HUES64 (cell line): ENCODE data around the gene PPP1R14C.

Experiments
- H3K27ac ChIP-seq: 2 replicates; pipeline ENCODE4 v1.7.0; 2013; ENCODE audit warnings: low read depth, low read length, inconsistent platforms
- H3K27me3 ChIP-seq: 2 replicates; pipeline ENCODE4 v1.6.1; 2013; ENCODE audit warnings: mild to moderate bottlenecking, low read length; ENCODE audit not compliant: insufficient read depth
- H3K36me3 ChIP-seq: 2 replicates; pipeline ENCODE4 v1.6.1; 2013; ENCODE audit warnings: mild to moderate bottlenecking, low read length; ENCODE audit not compliant: insufficient read depth
- H3K4me1 ChIP-seq: 2 replicates; pipeline ENCODE4 v1.6.1; 2013; ENCODE audit warnings: mild to moderate bottlenecking, low read length, moderate library complexity; ENCODE audit not compliant: insufficient read depth
- H3K4me3 ChIP-seq: 2 replicates; pipeline ENCODE4 v1.5.1; 2013; ENCODE audit warnings: mild to moderate bottlenecking, low read length, moderate library complexity
- H3K9ac ChIP-seq: 2 replicates; pipeline ENCODE4 v1.6.1; 2013; ENCODE audit warnings: mild to moderate bottlenecking, low read depth, low read length
- H3K9me3 ChIP-seq: 2 replicates; pipeline ENCODE4 v1.6.1; 2013; ENCODE audit warnings: low read depth, low read length; ENCODE audit not compliant: insufficient read depth
- WGBS: fragments of 150-250, 120-280 bp; methylation state at CpG from one replicate; pipeline ENCODE4 v1.1.7; 2013; ENCODE audit warnings: missing lambda C conversion rate; 5-methylcytosine and 5-hydroxymethylcytosine counted together

PPP1R14C gene

DNA sequence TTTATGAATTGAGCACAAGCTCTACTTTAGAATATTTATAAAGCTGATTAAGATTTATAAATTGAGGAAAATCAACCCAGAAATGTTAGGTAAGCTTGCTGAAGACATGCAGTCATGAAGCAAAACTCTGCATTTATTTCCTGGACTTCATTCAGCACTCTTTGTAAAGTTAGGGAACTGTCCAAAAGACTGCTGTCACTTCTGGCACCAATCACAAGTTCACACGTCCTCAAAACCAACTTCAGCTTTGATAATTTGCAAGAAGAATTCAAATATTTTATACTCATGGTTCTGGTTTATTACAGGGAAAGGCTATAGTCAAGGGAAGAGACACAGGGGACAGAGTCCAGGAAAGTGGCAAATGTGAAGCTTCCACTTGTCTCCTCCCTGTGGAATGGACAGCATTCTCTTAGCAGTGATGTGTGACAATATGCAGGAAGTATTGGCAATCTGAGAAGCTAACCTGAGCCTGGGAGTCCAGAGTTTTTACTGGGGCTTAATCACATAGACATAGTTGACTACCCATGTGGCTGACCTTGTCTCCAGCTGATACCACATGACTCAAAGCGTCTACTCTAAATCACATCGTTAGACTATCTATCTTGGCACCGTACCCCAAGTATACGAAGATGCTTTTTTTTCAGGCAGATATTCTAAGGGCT is 85.4 kb downstream of the PPP1R14C start:
- Histone ChIP-seq H3K4me3 (no peak overlapping the region), H3K27me3 (peaks cover 46% of the 10 kb centered on the region), H3K9me3 (no peaks in the 10 kb centered on the region; the same call in 1 of the 2 replicates), H3K36me3 (no peaks in the 10 kb centered on the region), H3K27ac (no peak overlapping the region), H3K4me1 (peaks cover 37% of the 10 kb centered on the region), H3K9ac (no peak overlapping the region)
- 92% methylated on average over 4 of the region's 5 CpGs for WGBS

DNA sequence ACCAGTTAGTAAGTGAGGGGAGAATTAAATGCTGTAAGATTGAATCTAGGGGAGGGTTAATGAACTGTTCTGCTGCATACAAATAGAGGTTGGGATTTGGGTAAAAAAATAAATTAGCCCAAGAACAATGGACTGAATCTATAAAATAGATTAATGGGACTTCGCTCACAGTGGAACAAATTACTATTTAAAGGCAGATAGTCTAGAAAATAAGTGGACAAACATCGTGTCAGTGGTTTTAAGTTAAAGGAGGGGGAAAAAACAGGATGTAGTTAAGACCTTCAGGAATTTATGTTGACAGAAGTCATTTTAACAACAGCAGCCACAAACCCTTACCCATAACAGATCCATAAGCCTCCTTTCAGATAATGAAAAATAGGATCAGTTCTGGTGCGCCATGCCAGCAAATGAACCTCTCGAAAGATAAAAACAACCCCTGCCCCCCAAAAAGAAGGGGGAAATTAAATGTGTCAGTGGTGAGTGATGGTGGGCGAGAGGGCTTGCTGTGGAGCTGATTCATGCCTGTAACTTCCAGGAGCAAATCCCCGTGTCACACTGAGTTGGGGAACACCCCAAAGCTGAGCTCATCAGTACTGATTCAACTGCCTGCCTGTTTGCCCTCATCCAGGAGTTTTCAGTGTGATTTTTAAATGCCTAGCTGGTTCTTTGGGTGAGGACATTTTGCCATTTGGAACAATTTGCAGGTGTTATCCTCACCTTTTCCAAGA is 86.8 kb downstream of the PPP1R14C start:
- Histone ChIP-seq H3K9me3 (no peaks in the 10 kb centered on the region; the same call in 1 of the 2 replicates), H3K27me3 (peaks cover 46% of the 10 kb centered on the region), H3K36me3 (no peaks in the 10 kb centered on the region), H3K4me3 (no peak overlapping the region), H3K27ac (no peak overlapping the region), H3K9ac (no peak overlapping the region), H3K4me1 (peaks cover 34% of the 10 kb centered on the region)
- WGBS: 81% methylated on average over 5 of the region's 6 CpGs

DNA sequence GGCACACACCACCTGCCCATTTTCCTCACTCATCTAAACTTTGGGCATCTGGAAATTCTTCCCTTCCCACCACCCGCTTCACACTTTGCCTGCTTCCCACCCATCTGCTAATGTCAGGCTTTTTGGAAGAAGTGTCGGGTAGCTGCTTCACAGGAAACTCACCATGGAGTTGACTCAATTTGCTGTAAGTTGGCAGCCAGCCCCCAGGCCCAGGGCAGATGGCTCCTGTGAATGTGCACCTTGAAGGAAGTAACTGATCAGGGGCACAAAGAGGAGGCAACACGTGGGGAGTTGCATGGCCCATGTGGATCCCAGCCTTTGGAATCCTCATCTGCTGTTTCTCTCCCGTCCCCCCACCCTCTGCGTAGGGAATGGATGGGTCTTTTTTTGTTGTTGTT is 87.3 kb downstream of the PPP1R14C start:
- WGBS: 90% methylated on average over 5 of the region's 5 CpGs
- Histone ChIP-seq H3K27ac (no peak overlapping the region), H3K4me1 (peaks cover 28% of the 10 kb centered on the region), H3K27me3 (peaks cover 46% of the 10 kb centered on the region), H3K9ac (no peak overlapping the region), H3K36me3 (no peaks in the 10 kb centered on the region), H3K9me3 (no peaks in the 10 kb centered on the region; the same call in 1 of the 2 replicates), H3K4me3 (no peak overlapping the region)

DNA sequence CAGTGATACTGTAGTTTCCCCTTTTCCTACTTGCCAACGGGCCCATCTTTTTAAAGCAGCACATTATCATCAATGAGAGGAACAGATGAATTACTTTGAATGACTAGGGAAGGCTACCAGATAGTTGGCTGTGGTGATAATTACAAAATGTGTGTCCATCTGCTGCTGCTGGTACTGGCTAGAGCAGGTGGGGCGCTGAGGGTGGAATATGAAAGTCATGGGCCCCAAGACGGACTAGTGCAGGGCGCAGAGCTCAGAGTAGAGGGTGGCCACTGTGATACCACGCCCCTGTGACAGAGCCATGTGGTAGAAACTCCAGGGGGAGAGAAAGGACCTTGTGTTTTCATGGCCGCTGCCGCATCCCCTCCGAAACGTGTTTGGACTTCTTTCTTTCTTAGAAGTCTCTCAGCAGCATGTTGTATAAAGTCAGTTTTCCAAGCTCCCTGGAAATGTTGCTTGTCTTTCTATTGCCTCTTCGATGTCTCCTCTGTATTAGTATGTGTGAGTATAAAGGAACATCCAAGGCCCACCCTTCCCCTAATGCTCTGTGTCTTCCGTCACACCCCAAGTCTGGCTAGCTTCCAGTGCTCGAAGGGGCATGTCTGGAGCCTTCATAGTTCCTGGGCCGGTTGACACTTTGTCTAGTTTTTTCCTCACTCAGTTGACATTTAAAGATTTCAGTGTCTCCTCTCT is 88.1 kb downstream of the PPP1R14C start:
- Histone ChIP-seq H3K4me3 (no peak overlapping the region), H3K4me1 (peaks cover 20% of the 10 kb centered on the region), H3K27ac (no peak overlapping the region), H3K36me3 (no peaks in the 10 kb centered on the region), H3K9ac (no peak overlapping the region), H3K9me3 (no peaks in the 10 kb centered on the region; the same call in 1 of the 2 replicates), H3K27me3 (peaks cover 46% of the 10 kb centered on the region)
- 93% methylated on average over 11 of the region's 13 CpGs for WGBS

GRCh38 chr6:150231525-150231850 is 88.6 kb downstream of the PPP1R14C start:
- WGBS: no CpG with 5 or more reads among the region's 2 CpGs
- Histone ChIP-seq H3K4me1 (peaks cover 18% of the 10 kb centered on the region), H3K9ac (no peak overlapping the region), H3K27ac (no peak overlapping the region), H3K9me3 (no peaks in the 10 kb centered on the region; the same call in 1 of the 2 replicates), H3K4me3 (no peak overlapping the region), H3K36me3 (no peaks in the 10 kb centered on the region), H3K27me3 (peaks cover 43% of the 10 kb centered on the region)

GRCh38 chr6:150233843-150234269 is 91.0 kb downstream of the PPP1R14C start:
- Histone ChIP-seq H3K4me1 (peaks cover 10% of the 10 kb centered on the region; the same call in 1 of the 2 replicates), H3K9me3 (no peaks in the 10 kb centered on the region; the same call in 1 of the 2 replicates), H3K27me3 (peaks cover 19% of the 10 kb centered on the region; the same call in 1 of the 2 replicates), H3K36me3 (no peaks in the 10 kb centered on the region), H3K4me3 (no peak overlapping the region), H3K27ac (no peak overlapping the region), H3K9ac (no peak overlapping the region)
- 88% methylated on average over 5 of the region's 5 CpGs for WGBS

DNA sequence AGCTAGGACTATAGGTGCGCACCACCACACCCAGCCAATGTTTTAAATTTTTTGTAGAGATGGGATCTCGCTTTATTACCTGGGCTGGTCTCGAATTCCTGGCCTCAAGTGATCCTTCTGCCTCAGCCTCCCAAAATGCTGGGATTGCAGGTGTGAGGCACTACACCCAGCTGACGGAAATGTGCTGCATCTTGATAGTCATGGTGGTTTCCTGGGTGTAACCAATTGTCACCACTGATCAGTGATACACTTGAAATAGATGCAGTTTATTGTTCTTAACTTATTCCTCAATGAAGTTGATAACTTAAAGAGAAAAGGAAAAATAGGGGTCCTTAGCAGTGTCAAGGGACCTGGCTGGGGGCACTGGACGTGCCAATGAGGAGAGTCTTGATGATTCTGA is 92.4 kb downstream of the PPP1R14C start:
- Histone ChIP-seq H3K9ac (no peak overlapping the region), H3K36me3 (no peaks in the 10 kb centered on the region), H3K27me3 (peaks cover 7% of the 10 kb centered on the region; the same call in 1 of the 2 replicates), H3K27ac (no peak overlapping the region), H3K4me1 (0 out of 2 replicates have a peak, but pooled peaks cover 1% of the 10 kb centered on the region), H3K4me3 (no peak overlapping the region), H3K9me3 (no peaks in the 10 kb centered on the region; the same call in 1 of the 2 replicates)
- 90% methylated on average over 5 of the region's 5 CpGs for WGBS

DNA sequence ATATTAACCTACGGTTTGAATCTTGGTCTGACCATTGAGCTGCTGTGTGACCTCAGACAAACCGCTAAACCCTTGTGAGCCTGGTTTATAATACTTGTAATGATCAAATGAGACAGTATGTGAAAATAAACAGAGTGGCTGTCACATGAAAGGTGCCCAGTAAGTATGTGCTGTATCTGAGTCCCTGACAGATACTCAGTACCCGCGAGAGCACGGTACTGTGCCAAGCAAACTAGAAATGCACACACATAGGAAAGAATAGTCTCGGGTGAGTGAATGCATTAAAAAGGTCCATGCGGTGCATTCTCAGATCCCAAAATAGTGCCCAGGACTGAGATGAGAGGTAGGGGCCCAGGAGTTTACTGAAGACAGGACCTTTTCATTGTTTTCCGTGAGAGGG is 93.3 kb downstream of the PPP1R14C start:
- Histone ChIP-seq H3K27me3 (no peaks in the 10 kb centered on the region), H3K9ac (no peak overlapping the region)

DNA sequence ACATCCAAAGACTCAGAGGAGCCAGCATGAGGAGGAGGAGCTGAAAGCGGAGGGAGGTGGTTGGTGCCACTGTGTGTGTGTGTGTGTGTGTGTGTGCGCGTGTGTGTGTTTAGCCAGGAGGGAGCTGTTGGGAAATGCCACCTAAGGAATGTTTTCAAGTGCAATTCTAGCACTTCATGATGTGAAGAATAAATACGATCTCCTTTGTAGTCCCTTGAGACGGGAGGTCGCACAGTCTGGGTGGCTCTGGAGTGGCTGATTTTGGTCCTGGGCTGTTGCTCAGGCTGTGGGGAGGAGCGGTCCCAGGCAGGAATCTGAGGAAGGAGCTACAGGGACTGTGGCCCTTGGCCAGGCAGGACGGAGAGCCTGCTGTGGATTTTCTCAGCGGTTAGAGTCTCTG is 93.7 kb downstream of the PPP1R14C start:
- Histone ChIP-seq H3K4me1 (no peaks in the 10 kb centered on the region), H3K27me3 (no peaks in the 10 kb centered on the region), H3K9ac (no peak overlapping the region), H3K9me3 (no peaks in the 10 kb centered on the region; the same call in 1 of the 2 replicates), H3K27ac (no peak overlapping the region), H3K36me3 (no peaks in the 10 kb centered on the region), H3K4me3 (no peak overlapping the region)
- 85% methylated on average over 9 of the region's 9 CpGs for WGBS

More for the DNA sequence above, 93.3 kb downstream of the PPP1R14C start:
- Histone ChIP-seq H3K36me3 (no peaks in the 10 kb centered on the region), H3K4me3 (no peak overlapping the region), H3K27ac (no peak overlapping the region), H3K9me3 (no peaks in the 10 kb centered on the region; the same call in 1 of the 2 replicates), H3K4me1 (no peaks in the 10 kb centered on the region)
- 90% methylated on average over 8 of the region's 8 CpGs for WGBS

DNA sequence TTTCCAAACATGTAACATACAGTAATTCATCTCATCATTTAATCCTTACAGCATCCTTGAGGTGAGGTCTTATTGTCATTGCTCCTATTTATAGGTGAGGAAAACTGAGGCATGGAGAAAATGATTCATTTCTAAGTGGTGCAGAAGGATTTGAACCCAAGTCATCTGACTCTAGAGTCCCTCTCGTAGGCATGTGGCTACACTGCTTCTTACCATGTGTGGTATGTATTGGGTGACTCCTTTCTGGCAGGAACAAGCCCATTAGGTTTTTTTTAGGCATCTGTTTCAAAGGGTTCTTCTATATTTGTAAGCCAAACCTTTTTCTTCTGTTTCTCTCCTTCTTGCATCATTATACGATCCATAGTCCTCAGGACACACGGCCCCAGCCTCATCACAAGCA is 94.8 kb downstream of the PPP1R14C start:
- Histone ChIP-seq H3K9ac (no peak overlapping the region), H3K27ac (no peak overlapping the region), H3K4me1 (no peaks in the 10 kb centered on the region)

GRCh38 chr6:150238336-150238741 is 95.5 kb downstream of the PPP1R14C start:
- Histone ChIP-seq H3K9me3 (no peaks in the 10 kb centered on the region), H3K36me3 (no peaks in the 10 kb centered on the region), H3K9ac (no peak overlapping the region), H3K27me3 (no peaks in the 10 kb centered on the region), H3K27ac (no peak overlapping the region), H3K4me1 (no peaks in the 10 kb centered on the region), H3K4me3 (no peak overlapping the region)
- 82% methylated on average over 5 of the region's 5 CpGs for WGBS

More for the DNA sequence above, 94.8 kb downstream of the PPP1R14C start:
- H3K27me3 ChIP-seq: no peaks in the 10 kb centered on the region
- H3K9me3 ChIP-seq: no peaks in the 10 kb centered on the region; the same call in 1 of the 2 replicates
- H3K4me3 ChIP-seq: no peak overlapping the region
- H3K36me3 ChIP-seq: no peaks in the 10 kb centered on the region
- 89% methylated on average over 3 of the region's 3 CpGs for WGBS
